NCI-H1048 (cell line): ENCODE data around the gene DYTN.

Experiments used
- DNase-seq: peaks from one replicate; lab custom pipeline; 2025; lab: John Stamatoyannopoulos, UW

The DYTN gene

GRCh38 chr2:206700156-206700555 is 18.0 kb downstream of the DYTN start:
- no peak for DNase-seq

- no peak for DNase-seq
Measured at GRCh38 chr2:206698811-206699210, 19.4 kb downstream of the DYTN start.

GRCh38 chr2:206696910-206697309 is 21.3 kb downstream of the DYTN start:
- no peak for DNase-seq

GRCh38 chr2:206693399-206694137 is 24.6 kb downstream of the DYTN start:
- peak; percentile 37 for DNase-seq

GRCh38 chr2:206692971-206693370 is 25.2 kb downstream of the DYTN start:
- DNase-seq, result no peak

- no peak for DNase-seq
Measured at GRCh38 chr2:206688990-206689389, 29.2 kb downstream of the DYTN start.

- DNase-seq, result no peak
Measured at GRCh38 chr2:206688453-206688852, 29.7 kb downstream of the DYTN start.

GRCh38 chr2:206683546-206683945 is 34.6 kb downstream of the DYTN start:
- no peak for DNase-seq

GRCh38 chr2:206670531-206671319 is 47.5 kb downstream of the DYTN start:
- no peak for DNase-seq

- DNase-seq, result no peak
Measured at GRCh38 chr2:206665251-206665650, 52.9 kb downstream of the DYTN start.

GRCh38 chr2:206657087-206657486 is 61.1 kb downstream of the DYTN start:
- no peak for DNase-seq

- DNase-seq, result no peak
Measured at GRCh38 chr2:206647985-206648384, 70.2 kb downstream of the DYTN start.

GRCh38 chr2:206642075-206643025 is 75.8 kb downstream of the DYTN start, which contains the start of gene FAM237A:
FAM237A (plus strand) TSS chr2:206642487; CDS start chr2:206644237, 1,750 bp downstream.
- DNase-seq, result peak; percentile 14

- DNase-seq, result no peak
Measured at GRCh38 chr2:206641226-206641625, 77.0 kb downstream of the DYTN start.

GRCh38 chr2:206639636-206640035 is 78.6 kb downstream of the DYTN start:
- DNase-seq, result no peak

GRCh38 chr2:206635015-206635414 is 83.2 kb downstream of the DYTN start:
- no peak for DNase-seq

- no peak for DNase-seq
Measured at GRCh38 chr2:206631340-206631739, 86.9 kb downstream of the DYTN start.

GRCh38 chr2:206627632-206628031 is 90.6 kb downstream of the DYTN start:
- no peak for DNase-seq

GRCh38 chr2:206626108-206626507 is 92.1 kb downstream of the DYTN start:
- no peak for DNase-seq

GRCh38 chr2:206619011-206619410 is 99.2 kb downstream of the DYTN start:
- DNase-seq, result no peak

- DNase-seq, result no peak
Measured at GRCh38 chr2:206616151-206616550, 102.0 kb downstream of the DYTN start.

- DNase-seq, result no peak
Measured at GRCh38 chr2:206615417-206616089, 102.6 kb downstream of the DYTN start.
